PC-3 (cell line): Measurements from ENCODE around the gene LTBP1. TPM values are rescaled to one million over a fixed set of nuclear protein-coding genes. Genes with fewer than 3 reads are reported as not detected.

Experiments used
- ATAC-seq: fragments of 200-7000 bp; cut with Tn5 transposase; 2 replicates; pipeline ENCODE4 v1.9.1; 2020; ENCODE audit warnings: mild to moderate bottlenecking, moderate library complexity
- BruUV-seq: library from RNA; stranded (reverse); fragments of 400-500 nt; replicated peaks from 2 replicates; lab custom pipeline; 2021; lab: Mats Ljungman, UMichigan
- CTCF ChIA-PET: fragments of 300-600 bp; sonication (Branson Sonifier 250); formaldehyde crosslinking; loops from one replicate; lab custom pipeline; 2022; ENCODE audit warnings: antibody characterized with exemption; lab: Charles Lee
- POLR2A ChIA-PET: fragments of 300-600 bp; sonication (Branson Sonifier 250); formaldehyde crosslinking; loops from one replicate; lab custom pipeline; 2022; ENCODE audit warnings: antibody characterized with exemption; ENCODE audit not compliant: unreplicated experiment; lab: Charles Lee
- DNase-seq: peaks from one replicate; pipeline ENCODE4 v3.0.0-alpha.2; 2015
- H2AFZ ChIP-seq: fragments of 300-600 bp; sonication (generic); 2 replicates; pipeline ENCODE4 v1.6.0; 2016; ENCODE audit warnings: antibody characterized with exemption, low read length
- H3F3A ChIP-seq: fragments of 300-600 bp; sonication (generic); one replicate; pipeline ENCODE4 v1.6.0; 2017; ENCODE audit warnings: antibody characterized with exemption, low read length, control low read depth, mild to moderate bottlenecking; ENCODE audit not compliant: unreplicated experiment
- H3K27ac ChIP-seq: fragments of 300-600 bp; sonication (generic); 2 replicates; pipeline ENCODE4 v1.5.1; 2016; ENCODE audit warnings: mild to moderate bottlenecking, low read length
- H3K27me3 ChIP-seq: fragments of 300-600 bp; sonication (generic); 2 replicates; pipeline ENCODE4 v1.6.1; 2016; ENCODE audit warnings: low read length, mixed read lengths
- H3K36me3 ChIP-seq: fragments of 300-600 bp; sonication (generic); 2 replicates; pipeline ENCODE4 v1.6.1; 2016; ENCODE audit warnings: low read depth, mixed run types, low read length, mixed read lengths
- H3K4me1 ChIP-seq: fragments of 300-600 bp; sonication (generic); 2 replicates; pipeline ENCODE4 v1.5.1; 2016; ENCODE audit warnings: low read length; ENCODE audit not compliant: insufficient read depth
- H3K4me2 ChIP-seq: fragments of 300-600 bp; sonication (generic); 2 replicates; pipeline ENCODE4 v1.6.0; 2016; ENCODE audit warnings: low read length
- H3K4me3 ChIP-seq: fragments of 300-600 bp; sonication (generic); 2 replicates; pipeline ENCODE4 v1.5.1; 2016; ENCODE audit warnings: mild to moderate bottlenecking, low read length, mixed read lengths
- H3K79me2 ChIP-seq: fragments of 300-600 bp; sonication (generic); 2 replicates; pipeline ENCODE4 v1.6.1; 2017; ENCODE audit warnings: low read length, mixed read lengths
- H3K9ac ChIP-seq: fragments of 300-600 bp; sonication (generic); 2 replicates; pipeline ENCODE4 v1.6.0; 2016; ENCODE audit warnings: mild to moderate bottlenecking, low read length
- H3K9me2 ChIP-seq: fragments of 300-600 bp; sonication (generic); replicated peaks from 2 replicates; pipeline ENCODE4 v1.6.1; 2016; ENCODE audit warnings: mixed run types, low read length, mixed read lengths
- H3K9me3 ChIP-seq: fragments of 300-600 bp; sonication (generic); 2 replicates; pipeline ENCODE4 v1.6.1; 2016; ENCODE audit warnings: low read length, mixed read lengths
- H4K20me1 ChIP-seq: fragments of 300-600 bp; sonication (generic); 2 replicates; pipeline ENCODE4 v1.6.1; 2016; ENCODE audit warnings: low read length, mixed read lengths
- EZH2 ChIP-seq: fragments of 300-600 bp; sonication (generic); IDR thresholded peaks from one replicate; pipeline ENCODE4 v1.6.1; 2017; ENCODE audit warnings: antibody characterized with exemption, mild to moderate bottlenecking, low read length; ENCODE audit not compliant: unreplicated experiment
- EZH2phosphoT487 ChIP-seq: fragments of 300-600 bp; sonication (generic); IDR thresholded peaks from 2 replicates; pipeline ENCODE4 v1.6.1; 2018; ENCODE audit warnings: mild to moderate bottlenecking, antibody characterized with exemption, low read length, borderline replicate concordance
- intact Hi-C: fragments of 100-400 bp; cut with micrococcal nuclease; formaldehyde crosslinking; loops from 2 replicates; pipeline ENCODE4 v1.9.0; 2023
- total RNA-seq: library from RNA; depleted of rRNA; stranded (reverse); fragments of >200 nt; gene quantifications from 2 replicates; pipeline ENCODE4 v1.2.3, GENCODE V29; 2014
- TF ChIP-seq, protein P1 (sequence below): fragments of 300-600 bp; sonication (generic); conservative IDR thresholded peaks from 2 replicates; pipeline ENCODE4 v1.5.1; 2017; ENCODE audit warnings: antibody characterized with exemption, low read depth, mild to moderate bottlenecking, low read length

Gene LTBP1
- total RNA-seq, 1 experiment from 2014 or later: 45.9 TPM

DNA sequence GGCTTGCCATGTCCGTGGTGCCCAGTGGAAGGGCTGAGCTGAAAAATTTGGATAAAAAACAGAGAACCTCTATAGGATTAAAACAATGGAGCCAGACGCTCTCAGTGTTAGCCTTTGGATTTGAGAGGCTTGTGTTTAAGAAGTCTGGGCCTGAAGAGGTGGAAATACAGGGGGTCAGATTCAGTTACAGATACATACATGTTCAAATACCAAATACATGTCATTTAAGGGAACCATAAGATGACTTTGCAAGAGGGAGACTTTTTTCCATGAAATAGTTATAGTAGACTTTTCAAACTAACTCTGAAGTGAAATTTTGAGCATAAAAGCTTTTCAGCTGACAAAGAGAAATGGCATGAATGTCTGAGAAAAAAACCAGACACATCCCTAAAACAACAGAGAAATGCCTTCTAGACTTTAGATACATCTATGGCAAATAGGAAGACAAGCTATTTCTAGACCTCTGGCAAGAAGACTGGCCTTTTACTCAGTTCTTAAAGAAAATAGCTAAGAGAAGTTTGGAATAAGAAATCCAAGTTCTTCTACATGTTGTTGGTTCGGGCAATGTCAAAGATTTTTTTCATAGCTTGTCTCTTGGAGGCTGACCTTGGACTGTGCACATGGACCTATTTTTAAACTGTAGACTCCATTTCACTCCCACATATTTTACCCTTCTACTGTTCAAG, 112.9 kb downstream of the LTBP1 start:
- Histone ChIP-seq H3K9me3 (0 out of 2 replicates have a peak, but pooled peaks cover 7% of the 10 kb centered on the region), H4K20me1 (no peaks in the 10 kb centered on the region), H3F3A (no peaks in the 10 kb centered on the region), H3K27ac (no peak overlapping the region), H2AFZ (no peak overlapping the region), H3K4me1 (no peaks in the 10 kb centered on the region), H3K79me2 (no peaks in the 10 kb centered on the region), H3K36me3 (peaks cover 4% of the 10 kb centered on the region; the same call in 1 of the 2 replicates), H3K9ac (no peak overlapping the region), H3K9me2 (no peaks in the 10 kb centered on the region), H3K27me3 (no peaks in the 10 kb centered on the region), H3K4me3 (no peak overlapping the region), H3K4me2 (no peak overlapping the region)
- no peak for ATAC-seq
- no peak for DNase-seq
- CTCF ChIA-PET: interaction anchor here (0.8 kb wide), 1 partner anchor 68 kb away, joined by 4 read pairs; no protein-coding TSS in a partner anchor
- POLR2A ChIA-PET: interaction anchor here (0.6 kb wide), 1 partner anchor 75 kb away, joined by 3 read pairs; no protein-coding TSS in a partner anchor
- TF ChIP-seq, protein P1, sequence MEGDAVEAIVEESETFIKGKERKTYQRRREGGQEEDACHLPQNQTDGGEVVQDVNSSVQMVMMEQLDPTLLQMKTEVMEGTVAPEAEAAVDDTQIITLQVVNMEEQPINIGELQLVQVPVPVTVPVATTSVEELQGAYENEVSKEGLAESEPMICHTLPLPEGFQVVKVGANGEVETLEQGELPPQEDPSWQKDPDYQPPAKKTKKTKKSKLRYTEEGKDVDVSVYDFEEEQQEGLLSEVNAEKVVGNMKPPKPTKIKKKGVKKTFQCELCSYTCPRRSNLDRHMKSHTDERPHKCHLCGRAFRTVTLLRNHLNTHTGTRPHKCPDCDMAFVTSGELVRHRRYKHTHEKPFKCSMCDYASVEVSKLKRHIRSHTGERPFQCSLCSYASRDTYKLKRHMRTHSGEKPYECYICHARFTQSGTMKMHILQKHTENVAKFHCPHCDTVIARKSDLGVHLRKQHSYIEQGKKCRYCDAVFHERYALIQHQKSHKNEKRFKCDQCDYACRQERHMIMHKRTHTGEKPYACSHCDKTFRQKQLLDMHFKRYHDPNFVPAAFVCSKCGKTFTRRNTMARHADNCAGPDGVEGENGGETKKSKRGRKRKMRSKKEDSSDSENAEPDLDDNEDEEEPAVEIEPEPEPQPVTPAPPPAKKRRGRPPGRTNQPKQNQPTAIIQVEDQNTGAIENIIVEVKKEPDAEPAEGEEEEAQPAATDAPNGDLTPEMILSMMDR: no peak
- TF ChIP-seq EZH2phosphoT487 (no peak), EZH2 (no peak)
- BruUV-seq: no TSS peak
- intact Hi-C loops: no loop called here

- no peaks in the 10 kb centered on the region for H3K27me3 ChIP-seq
- no peak overlapping the region for H2AFZ ChIP-seq
- H3K4me2 ChIP-seq: no peak overlapping the region
- peaks cover 4% of the 10 kb centered on the region; the same call in 1 of the 2 replicates for H3K36me3 ChIP-seq
- H3K79me2 ChIP-seq: no peaks in the 10 kb centered on the region
- no peaks in the 10 kb centered on the region for H3F3A ChIP-seq
- BruUV-seq: no TSS peak
- intact Hi-C loops: no loop called here
- no peak overlapping the region for H3K27ac ChIP-seq
- no peaks in the 10 kb centered on the region for H3K4me1 ChIP-seq
- no peaks in the 10 kb centered on the region for H4K20me1 ChIP-seq
- CTCF ChIA-PET: no interaction called here
- H3K9ac ChIP-seq: no peak overlapping the region
- no peak for DNase-seq
- H3K9me3 ChIP-seq: 0 out of 2 replicates have a peak, but pooled peaks cover 7% of the 10 kb centered on the region
- ATAC-seq: no peak
- POLR2A ChIA-PET: interaction anchor here (0.6 kb wide), 1 partner anchor 74 kb away, joined by 3 read pairs; no protein-coding TSS in a partner anchor
- TF ChIP-seq EZH2: no peak
- TF ChIP-seq, protein P1: no peak
- no peak for TF ChIP-seq EZH2phosphoT487
- H3K9me2 ChIP-seq: no peaks in the 10 kb centered on the region
- no peak overlapping the region for H3K4me3 ChIP-seq
These were observed 113.7 kb downstream of the LTBP1 start for GRCh38 chr2:33060405-33060804.
